ENCODE results near the gene TIGIT.

- no peak for TF ChIP-seq ZNF24 (IDR thresholded peaks at IDR 0.05)
- TF ChIP-seq TARDBP (IDR thresholded peaks at IDR 0.05; ENCODE audit: borderline replicate concordance), result peak; percentile 56; the same call in 1 of the 2 replicates
- TF ChIP-seq CTCF (IDR thresholded peaks at IDR 0.05 in 2 of 3, conservative IDR thresholded peaks at IDR 0.05 in 1 of 3; ENCODE audit: control insufficient read depth in 2 of 3, extremely low read depth in 1 of 3, insufficient read depth in 1 of 3, low read depth in 3 of 3, low read length in 3 of 3), result no peak
- no peak for TF ChIP-seq JUND (IDR thresholded peaks at IDR 0.05; ENCODE audit: low read depth, low read length)
- TF ChIP-seq CREB1 (IDR thresholded peaks at IDR 0.05; ENCODE audit: low read depth), result peak; percentile 43
- TF ChIP-seq CBFB (IDR thresholded peaks at IDR 0.05; ENCODE audit: low read depth), result no peak
- TF ChIP-seq ATF3 (IDR thresholded peaks at IDR 0.05; ENCODE audit: borderline replicate concordance, extremely low read depth, low read depth, low read length), result no peak
- peak; percentile 57; the same call in 1 of the 2 replicates for TF ChIP-seq POLR2AphosphoS5 (IDR thresholded peaks at IDR 0.05; ENCODE audit: low read length)
- TF ChIP-seq EZH2 (IDR thresholded peaks at IDR 0.05; ENCODE audit: borderline replicate concordance, control insufficient read depth, low read depth, low read length), result no peak
- no peak for TF ChIP-seq REST (IDR thresholded peaks at IDR 0.05; ENCODE audit: low read depth, low read length)
- TF ChIP-seq MTA3 (IDR thresholded peaks at IDR 0.05; ENCODE audit: borderline replicate concordance, low read length), result 0 out of 2 replicates have a peak, but pooled peaks have one; percentile 28
- no peak for TF ChIP-seq BRCA1 (IDR thresholded peaks at IDR 0.05; ENCODE audit: low read depth, low read length)
- no peak for TF ChIP-seq HDGF (IDR thresholded peaks at IDR 0.05)
Observed at GRCh38 chr3:114308830-114309229, 15.0 kb downstream of the TIGIT start.

All from GM12878 (cell line).